Osteoblast (primary cell): ENCODE data around the gene SLX9. TPM values are rescaled to one million over a fixed set of nuclear protein-coding genes. Genes with fewer than 3 reads are reported as not detected.

ENCODE experiments used
- DNase-seq: peaks from one replicate; pipeline ENCODE4 v3.0.0; 2011; ENCODE audit warnings: low spot score, mixed read lengths; ENCODE audit not compliant: insufficient read length; ENCODE audit errors: missing footprints
- H2AFZ ChIP-seq: 2 replicates; pipeline ENCODE4 v1.6.0; 2011; ENCODE audit warnings: mild to moderate bottlenecking, low read length
- H3K27ac ChIP-seq: 2 replicates; pipeline ENCODE4 v1.5.1; 2011; ENCODE audit warnings: mild to moderate bottlenecking, low read depth, low read length, moderate library complexity
- H3K27me3 ChIP-seq: 2 replicates; pipeline ENCODE4 v1.6.0; 2012; ENCODE audit warnings: mild to moderate bottlenecking, control low read depth, inconsistent platforms, low read length, moderate library complexity; ENCODE audit not compliant: insufficient read depth
- H3K36me3 ChIP-seq: 2 replicates; pipeline ENCODE4 v1.5.1; 2011; ENCODE audit warnings: mild to moderate bottlenecking, low read length, control low read depth, moderate library complexity; ENCODE audit not compliant: insufficient read depth
- H3K4me1 ChIP-seq: 2 replicates; pipeline ENCODE4 v1.5.1; 2011; ENCODE audit warnings: mild to moderate bottlenecking, low read length, control low read depth, moderate library complexity; ENCODE audit not compliant: insufficient read depth
- H3K4me2 ChIP-seq: 2 replicates; pipeline ENCODE4 v1.6.0; 2011; ENCODE audit warnings: mild to moderate bottlenecking, low read length; ENCODE audit not compliant: insufficient read depth
- H3K4me3 ChIP-seq: fragments of 200-600 bp; sonication (generic); 3 replicates; pipeline ENCODE4 v1.5.1; 2012; ENCODE audit warnings: mild to moderate bottlenecking, low read length, inconsistent platforms; ENCODE audit not compliant: insufficient read depth
- H3K79me2 ChIP-seq: 2 replicates; pipeline ENCODE4 v1.6.0; 2012; ENCODE audit warnings: mild to moderate bottlenecking, low read length, control low read depth, inconsistent platforms; ENCODE audit not compliant: insufficient read depth
- H3K9me3 ChIP-seq: 2 replicates; pipeline ENCODE4 v1.5.1; 2011; ENCODE audit warnings: low read depth, low read length, control low read depth
- H4K20me1 ChIP-seq: 2 replicates; pipeline ENCODE4 v1.6.0; 2012; ENCODE audit warnings: mild to moderate bottlenecking, low read length, control low read depth; ENCODE audit not compliant: insufficient read depth
- CTCF ChIP-seq: IDR thresholded peaks from 2 replicates; pipeline ENCODE4 v1.5.1; 2011; ENCODE audit warnings: mild to moderate bottlenecking, low read depth, low read length, moderate library complexity; ENCODE audit errors: extremely low read depth
- total RNA-seq: library from RNA; depleted of rRNA; stranded (reverse); fragments of >200 nt; gene quantifications from 2 replicates; pipeline ENCODE4 v1.2.3, GENCODE V29; 2012

Gene SLX9
- total RNA-seq, 1 donor: 9.4 TPM

- Histone ChIP-seq H3K4me3 (no peak overlapping the region), H3K36me3 (peaks cover 19% of the 10 kb centered on the region), H3K27me3 (no peaks in the 10 kb centered on the region), H3K9me3 (no peaks in the 10 kb centered on the region), H4K20me1 (peaks cover 47% of the 10 kb centered on the region), H2AFZ (no peak overlapping the region), H3K79me2 (peaks cover 62% of the 10 kb centered on the region), H3K4me2 (no peak overlapping the region), H3K27ac (no peak overlapping the region), H3K4me1 (peaks cover 23% of the 10 kb centered on the region)
- TF ChIP-seq CTCF: no peak
- no peak for DNase-seq
Measured at GRCh38 chr21:44957047-44957831, 17.4 kb downstream of the SLX9 start.

GRCh38 chr21:44957901-44958451, 18.1 kb downstream of the SLX9 start:
- no peak for DNase-seq
- H3K79me2 ChIP-seq: peaks cover 55% of the 10 kb centered on the region
- H3K4me1 ChIP-seq: peaks cover 30% of the 10 kb centered on the region
- peaks cover 44% of the 10 kb centered on the region for H4K20me1 ChIP-seq
- H3K27me3 ChIP-seq: no peaks in the 10 kb centered on the region
- H2AFZ ChIP-seq: no peak overlapping the region
- no peak overlapping the region for H3K4me2 ChIP-seq
- H3K4me3 ChIP-seq: no peak overlapping the region
- H3K36me3 ChIP-seq: peaks cover 19% of the 10 kb centered on the region
- TF ChIP-seq CTCF: no peak
- H3K9me3 ChIP-seq: no peaks in the 10 kb centered on the region
- H3K27ac ChIP-seq: peak overlapping the region; percentile 79

GRCh38 chr21:44958471-44959191, 18.8 kb downstream of the SLX9 start:
- no peaks in the 10 kb centered on the region for H3K27me3 ChIP-seq
- TF ChIP-seq CTCF: no peak
- peak; percentile 97 for DNase-seq
- H3K36me3 ChIP-seq: peaks cover 19% of the 10 kb centered on the region
- H2AFZ ChIP-seq: no peak overlapping the region
- peak overlapping the region; percentile 79 for H3K27ac ChIP-seq
- no peaks in the 10 kb centered on the region for H3K9me3 ChIP-seq
- peaks cover 34% of the 10 kb centered on the region for H3K4me1 ChIP-seq
- H3K79me2 ChIP-seq: peaks cover 49% of the 10 kb centered on the region
- peak overlapping the region; percentile 66 for H3K4me2 ChIP-seq
- peaks cover 40% of the 10 kb centered on the region for H4K20me1 ChIP-seq
- H3K4me3 ChIP-seq: peak overlapping the region; percentile 38
